ENCODE results near the gene FANCD2.
A peak's percentile ranks its signal among the peaks of the same experiment; 100 is the strongest.
"Not testable (repeated sequence)": the region's sequence is repeated elsewhere in the genome, so short reads cannot be mapped to it uniquely, and the experiment has no call there.

Gene FANCD2

GRCh38 chr3:10015461-10015904, 10.8 kb upstream of the FANCD2 start:
- DNase-seq, result no peak

- peak; percentile 84 for DNase-seq
These were observed 8.5 kb upstream of the FANCD2 start for GRCh38 chr3:10017636-10018292.

DNA sequence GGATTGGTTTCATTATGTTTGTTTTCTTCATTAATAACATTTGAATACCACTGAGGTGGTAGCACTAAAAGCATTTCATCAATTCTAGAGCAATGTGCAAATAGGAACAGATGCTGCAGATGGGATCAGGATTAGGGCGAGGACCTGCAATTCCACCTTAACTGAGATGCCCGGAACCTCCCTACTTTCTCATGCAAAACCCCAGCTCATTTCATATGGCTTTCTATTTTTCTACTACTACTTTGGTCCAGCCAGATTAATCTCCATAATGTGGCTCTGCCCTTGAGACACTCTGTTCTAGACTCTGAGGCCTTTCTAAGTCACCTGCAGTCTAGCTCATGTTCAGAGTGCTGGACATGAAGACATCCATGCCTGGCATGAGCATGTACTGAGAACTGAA, 7.4 kb upstream of the FANCD2 start:
- not testable (repeated sequence) for DNase-seq

DNA sequence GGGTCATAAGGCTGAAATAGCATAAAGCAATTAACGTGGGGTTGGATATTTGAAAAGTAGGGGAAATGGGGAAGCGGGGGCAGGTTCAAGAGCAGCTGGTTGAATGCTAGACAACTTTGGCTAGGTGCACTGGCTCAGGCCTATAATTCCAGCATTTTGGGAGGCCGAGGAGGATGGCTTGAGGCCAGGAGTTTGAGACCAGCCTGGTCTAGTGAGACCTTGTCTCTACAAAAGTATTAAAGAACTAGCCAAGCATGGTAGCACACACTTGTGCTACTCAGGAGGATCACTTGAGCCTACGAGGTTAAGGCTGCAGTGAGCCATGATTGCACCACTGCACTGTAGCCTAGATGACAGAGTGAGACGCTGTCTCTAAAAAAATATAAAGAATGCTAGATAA, 6.9 kb upstream of the FANCD2 start:
- no peak for DNase-seq

GRCh38 chr3:10021856-10022775, 4.1 kb upstream of the FANCD2 start:
- no peak for DNase-seq

DNA sequence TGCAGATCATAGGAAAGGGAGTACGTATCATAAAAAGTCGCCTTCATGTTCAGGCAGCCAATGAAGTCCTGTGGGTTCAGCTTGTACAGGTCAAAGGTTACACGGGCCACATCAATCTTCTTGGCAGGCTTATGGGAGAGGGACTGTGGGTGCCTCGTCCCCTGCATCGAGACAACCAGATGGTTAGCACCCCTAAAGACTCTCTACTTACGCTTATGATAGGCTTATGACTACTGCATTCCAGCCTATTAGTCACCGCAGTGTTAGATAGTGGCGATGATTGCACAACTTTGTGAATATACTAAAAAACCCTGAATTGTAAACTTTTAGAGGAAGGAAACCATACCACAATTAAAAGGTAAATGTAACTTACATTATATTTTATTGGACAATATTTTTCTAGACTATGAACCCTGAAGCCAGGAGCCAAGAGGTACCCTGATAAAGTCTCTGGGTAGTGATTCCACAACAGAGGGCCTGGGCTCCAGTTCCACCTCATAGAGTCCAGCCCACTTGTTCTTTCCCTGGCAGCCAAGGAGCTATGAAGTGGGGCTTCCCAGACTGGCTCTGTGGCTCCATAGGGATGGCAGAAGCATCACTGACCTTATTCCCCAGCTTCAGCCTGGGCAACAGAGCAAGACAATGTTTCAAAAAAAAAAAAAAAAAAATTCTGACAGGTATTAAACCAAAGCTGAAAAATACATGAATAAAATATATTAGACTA, 2.5 kb upstream of the FANCD2 start:
- DNase-seq, result no peak

DNA sequence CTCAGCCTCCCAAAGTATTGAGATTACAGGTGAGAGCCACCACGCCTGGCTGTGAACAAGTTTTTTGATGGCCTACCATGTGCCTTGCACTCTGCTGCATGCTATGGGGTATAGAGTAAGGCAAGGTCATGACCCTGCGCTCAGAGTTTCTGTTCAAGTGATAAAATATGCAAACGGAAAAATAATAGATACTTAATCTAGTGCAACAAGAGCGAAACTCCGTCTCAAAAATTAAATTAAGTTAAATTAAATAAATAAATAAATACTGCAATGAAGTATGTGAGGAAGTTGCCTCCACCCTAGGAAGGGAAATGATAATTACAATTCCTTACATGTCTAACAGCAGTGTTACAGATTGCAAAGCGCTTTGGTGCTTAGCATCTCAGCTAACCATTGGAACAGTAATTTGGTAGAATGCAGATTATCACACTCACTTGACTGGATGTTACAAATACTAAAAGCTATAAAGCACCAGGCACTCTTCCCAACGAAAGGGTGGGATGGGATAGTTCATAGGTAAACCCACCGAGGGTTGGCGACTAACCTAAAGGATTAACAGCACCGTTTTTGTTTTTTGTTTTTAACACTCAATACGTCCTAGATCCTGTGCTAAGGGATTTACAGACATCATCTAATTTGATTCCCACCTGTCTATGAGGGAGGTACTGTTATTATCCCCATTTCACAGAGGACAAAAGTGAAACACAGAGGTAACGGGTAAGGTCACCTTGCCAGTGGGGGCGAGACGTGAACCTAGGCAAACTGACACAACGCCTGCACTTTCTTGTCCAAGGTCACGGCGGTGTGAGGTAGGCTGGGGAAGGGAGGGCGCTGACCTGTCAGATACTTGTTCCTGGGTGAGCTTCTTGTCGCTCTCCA, 793 bp upstream of the FANCD2 start:
- DNase-seq, result no peak

DNA sequence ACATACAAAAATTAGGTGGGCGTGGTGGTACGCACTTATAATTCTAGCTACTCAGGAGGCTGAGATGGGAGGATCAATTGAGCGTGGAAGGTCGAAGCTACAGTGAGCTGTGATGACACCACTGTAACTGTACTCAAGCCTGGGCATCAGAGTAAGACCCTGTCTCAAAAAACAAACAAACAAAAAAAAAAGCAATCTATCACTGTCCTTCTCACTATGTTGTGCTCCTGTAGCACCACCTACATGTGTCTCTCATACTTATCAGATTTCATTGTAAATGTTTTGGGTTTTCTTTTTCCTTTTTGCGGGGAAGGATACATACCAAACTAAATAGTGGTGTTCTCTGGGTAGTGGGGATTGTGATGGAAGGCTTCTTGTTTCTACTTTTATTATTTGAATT, 14.8 kb downstream of the FANCD2 start:
- DNase-seq, result no peak

DNA sequence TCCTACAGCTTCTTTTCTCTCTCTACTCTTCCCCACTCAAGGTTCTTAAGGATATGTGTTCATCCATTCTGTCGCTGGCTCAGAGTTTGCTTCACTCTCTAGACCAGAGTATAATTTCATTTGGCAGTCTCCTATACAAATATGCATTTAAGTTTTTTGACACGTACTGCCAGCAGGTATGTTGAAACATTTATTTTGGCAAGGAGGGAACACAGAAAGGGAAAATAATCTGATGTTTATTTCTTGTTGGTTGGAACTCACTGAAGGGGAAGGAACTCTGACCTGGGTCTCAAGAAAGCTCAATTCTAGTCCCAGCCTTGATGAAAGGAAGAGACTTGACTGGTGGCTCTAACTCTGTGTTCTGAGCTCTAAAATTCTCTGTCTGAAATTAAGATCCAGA, 21.6 kb downstream of the FANCD2 start:
- no peak for DNase-seq

GRCh38 chr3:10053054-10053453, 26.8 kb downstream of the FANCD2 start:
- DNase-seq, result not testable (repeated sequence)

- DNase-seq, result no peak
These were observed 28.9 kb downstream of the FANCD2 start for GRCh38 chr3:10055097-10055496.

GRCh38 chr3:10070077-10070476, 43.8 kb downstream of the FANCD2 start:
- DNase-seq, result not testable (repeated sequence)

DNA sequence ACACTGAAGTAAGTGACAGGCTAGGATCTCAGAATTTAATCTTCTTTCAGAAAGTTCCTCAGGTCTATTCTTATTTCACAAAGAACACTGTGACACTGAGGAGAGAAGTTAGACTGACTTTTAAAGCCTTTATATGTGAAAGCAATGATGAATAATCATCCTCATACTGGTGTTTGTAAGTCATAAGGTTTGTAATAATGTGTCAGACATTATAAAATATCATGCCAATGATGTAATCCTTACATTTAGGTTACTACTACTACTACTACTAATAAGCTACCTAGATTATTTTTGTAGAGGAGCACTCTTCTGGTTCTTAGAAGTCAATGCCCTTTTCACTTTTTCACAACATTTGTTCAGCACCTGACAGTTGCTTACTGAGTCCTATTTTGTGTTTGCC, 48.4 kb downstream of the FANCD2 start:
- DNase-seq, result no peak

- no peak for DNase-seq
These were observed 55.6 kb downstream of the FANCD2 start for GRCh38 chr3:10081871-10082270.

GRCh38 chr3:10085738-10086137, 59.5 kb downstream of the FANCD2 start:
- no peak for DNase-seq

- no peak for DNase-seq
These were observed 62.0 kb downstream of the FANCD2 start for GRCh38 chr3:10088256-10088655.

DNA sequence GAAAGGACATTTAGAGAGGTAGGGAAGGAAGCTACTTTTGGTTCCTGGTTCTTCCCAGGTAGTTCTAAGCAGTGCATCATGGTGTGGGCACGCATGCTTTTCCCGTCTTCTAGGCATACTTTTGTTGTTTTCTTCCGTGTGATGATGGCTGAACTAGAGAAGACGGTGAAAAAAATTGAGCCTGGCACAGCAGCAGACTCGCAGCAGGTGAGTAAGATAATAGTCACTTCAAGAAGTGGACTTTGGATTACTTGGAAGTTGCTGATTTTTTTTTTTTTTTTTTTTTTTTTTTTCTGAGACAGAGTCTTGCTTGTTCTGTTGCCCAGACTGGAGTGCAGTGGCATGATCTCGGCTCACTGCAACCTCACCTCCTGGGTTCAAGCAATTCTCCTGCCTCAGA, 63.9 kb downstream of the FANCD2 start:
- DNase-seq, result no peak

DNA sequence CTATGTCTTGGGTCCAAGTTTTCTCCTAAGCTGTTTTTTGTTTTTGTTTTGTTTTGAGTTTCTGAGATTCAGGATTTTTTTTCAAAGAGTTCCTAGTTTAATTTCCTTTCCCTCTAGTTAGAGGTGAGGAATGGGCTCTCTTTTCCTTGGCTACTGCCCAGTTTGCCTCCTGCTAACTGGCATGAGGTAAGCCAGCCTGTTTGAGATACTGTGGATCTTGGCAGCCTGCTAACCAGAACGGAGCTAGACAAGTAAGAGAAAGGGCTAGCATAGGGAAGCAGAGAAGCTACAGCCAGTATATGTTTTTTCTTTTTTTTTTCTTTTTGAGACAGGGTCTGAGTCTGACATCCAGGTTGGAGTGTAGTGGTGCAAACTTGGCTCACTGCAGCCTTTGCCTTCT, 64.5 kb downstream of the FANCD2 start:
- DNase-seq, result not testable (repeated sequence)

DNA sequence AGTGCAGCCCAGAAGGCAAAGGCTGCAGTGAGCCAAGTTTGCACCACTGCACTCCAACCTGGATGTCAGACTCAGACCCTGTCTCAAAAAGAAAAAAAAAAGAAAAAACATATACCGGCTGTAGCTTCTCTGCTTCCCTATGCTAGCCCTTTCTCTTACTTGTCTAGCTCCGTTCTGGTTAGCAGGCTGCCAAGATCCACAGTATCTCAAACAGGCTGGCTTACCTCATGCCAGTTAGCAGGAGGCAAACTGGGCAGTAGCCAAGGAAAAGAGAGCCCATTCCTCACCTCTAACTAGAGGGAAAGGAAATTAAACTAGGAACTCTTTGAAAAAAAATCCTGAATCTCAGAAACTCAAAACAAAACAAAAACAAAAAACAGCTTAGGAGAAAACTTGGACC, 65.2 kb downstream of the FANCD2 start:
- not testable (repeated sequence) for DNase-seq

DNA sequence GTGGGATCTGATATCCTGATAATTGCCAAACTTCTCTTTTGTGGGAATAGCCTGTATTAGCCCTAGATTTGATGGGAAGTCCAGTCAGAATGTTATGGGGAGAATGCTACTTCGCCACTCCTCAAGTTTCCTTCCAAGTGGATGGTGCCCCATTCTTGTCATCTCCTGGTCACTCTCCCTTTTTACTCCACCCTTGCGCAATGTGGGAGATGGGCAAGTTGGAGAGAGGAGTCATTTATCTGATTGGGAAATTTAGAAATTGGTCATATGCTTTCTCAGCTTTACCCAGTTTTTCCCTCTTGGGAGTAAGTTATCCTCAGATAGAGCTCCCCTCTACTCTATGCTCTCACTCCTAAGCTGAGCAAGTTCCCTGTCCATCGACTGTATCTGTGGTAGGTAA, 67.4 kb downstream of the FANCD2 start:
- no peak for DNase-seq

DNA sequence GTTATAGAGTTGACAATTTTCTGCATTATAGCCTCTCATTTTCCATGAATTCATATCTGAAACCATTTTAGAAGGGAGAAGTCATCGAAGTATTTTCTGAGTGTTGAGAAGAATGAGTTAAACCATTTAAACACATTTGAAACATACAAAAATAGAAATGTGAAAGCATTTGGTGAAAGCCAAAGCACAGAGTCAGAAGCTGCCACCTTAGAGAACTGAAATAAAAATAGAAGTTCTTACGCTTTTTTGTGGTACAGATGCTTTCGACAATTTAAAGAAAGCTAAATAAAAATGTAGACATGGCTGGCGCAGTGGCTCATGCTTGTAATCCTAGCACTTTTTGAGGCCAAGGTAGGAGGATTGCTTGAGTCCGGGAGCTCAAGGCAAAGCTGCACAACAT, 72.8 kb downstream of the FANCD2 start:
- no peak for DNase-seq

DNA sequence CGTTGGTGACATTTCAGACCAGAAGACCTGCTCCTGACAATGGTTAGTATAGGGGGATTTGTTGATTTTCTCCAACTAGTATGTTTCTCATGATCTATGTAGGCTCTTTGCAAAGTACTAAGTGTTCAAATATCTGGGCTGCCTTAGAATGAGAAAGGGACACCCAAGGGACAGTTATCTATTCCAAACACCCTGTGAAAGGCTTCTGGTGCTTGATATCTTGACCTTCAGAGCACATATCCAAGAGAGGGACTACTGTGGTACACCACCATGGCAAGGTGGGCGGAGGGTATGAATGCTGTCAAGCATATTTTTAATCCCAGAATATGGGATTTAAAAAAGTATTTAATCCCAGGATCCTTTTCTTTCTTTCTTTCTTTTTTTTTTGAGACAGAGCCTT, 80.7 kb downstream of the FANCD2 start:
- DNase-seq, result no peak

DNA sequence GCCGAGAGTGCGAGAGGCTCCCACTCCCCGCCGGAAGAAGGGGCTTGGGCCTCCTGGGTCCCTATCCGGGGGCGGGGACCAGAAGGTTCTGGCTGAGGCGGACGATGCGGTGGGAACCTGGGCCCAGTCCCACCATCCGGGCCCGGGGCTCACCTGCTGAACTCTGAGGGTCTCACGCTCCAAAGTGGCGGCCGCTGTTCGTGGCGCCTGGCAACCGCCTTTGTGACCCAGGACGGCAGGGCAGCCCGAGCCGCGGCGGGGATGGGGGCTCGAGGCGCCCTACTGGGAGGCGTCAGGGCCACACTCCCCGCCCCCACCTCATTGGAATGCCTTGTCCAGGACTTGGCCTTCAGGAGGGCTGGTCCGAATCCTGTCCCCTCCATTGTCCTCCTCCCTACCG, 81.9 kb downstream of the FANCD2 start, which contains the start of gene FANCD2OS:
Gene FANCD2OS (minus strand): TSS at position 165 of the 400 bp plus-strand sequence. CDS start 3,481 bp downstream, outside the sequence.
- DNase-seq, result no peak

Data from stimulated activated CD8-positive, alpha-beta memory T cell treated with anti-CD3 and anti-CD28 coated beads, Interleukin-4, amount 100 ng/mL, for 48 hours (primary cell).